HG03558 (cell line): ENCODE results near the gene KRTAP3-2.

Experiments
- ATAC-seq: cut with Tn5 transposase; IDR thresholded peaks from one replicate; pipeline ENCODE4 v1.9.1; 2021; ENCODE audit warnings: moderate number of reproducible peaks; ENCODE audit not compliant: unreplicated experiment; ENCODE audit errors: extremely low read depth

Gene KRTAP3-2

GRCh38 chr17:40975516-40975915, 24.2 kb downstream of the KRTAP3-2 start:
- ATAC-seq: no peak

- ATAC-seq: no peak
Observed at GRCh38 chr17:40974366-40974765, 25.3 kb downstream of the KRTAP3-2 start.

- no peak for ATAC-seq
Observed at GRCh38 chr17:40967582-40967981, 32.1 kb downstream of the KRTAP3-2 start.

GRCh38 chr17:40966848-40967247, 32.9 kb downstream of the KRTAP3-2 start, which contains the start of gene KRT39:
TSS of gene KRT39 (minus strand) at chr17:40966948. CDS start at chr17:40966856, 92 bp downstream.
- no peak for ATAC-seq

DNA sequence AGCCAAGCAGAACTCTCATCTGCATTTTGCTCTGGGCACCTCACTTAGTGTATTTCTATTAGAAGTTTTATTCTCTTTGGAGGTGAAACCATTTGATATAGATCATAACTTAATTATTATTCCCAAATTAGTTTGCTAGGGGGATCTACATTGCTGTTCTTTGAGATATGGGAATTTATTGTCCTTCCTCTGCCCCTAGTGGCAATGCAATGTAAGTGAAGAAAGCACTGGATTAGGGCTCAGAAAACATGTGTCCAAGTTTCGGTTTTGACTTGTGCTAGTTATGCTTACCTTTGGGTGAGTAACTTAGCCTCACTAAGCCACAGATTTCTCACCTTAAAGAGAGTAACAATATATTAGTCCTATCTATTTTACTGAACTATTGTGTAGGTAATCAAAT, 35.9 kb downstream of the KRTAP3-2 start:
- ATAC-seq: no peak

DNA sequence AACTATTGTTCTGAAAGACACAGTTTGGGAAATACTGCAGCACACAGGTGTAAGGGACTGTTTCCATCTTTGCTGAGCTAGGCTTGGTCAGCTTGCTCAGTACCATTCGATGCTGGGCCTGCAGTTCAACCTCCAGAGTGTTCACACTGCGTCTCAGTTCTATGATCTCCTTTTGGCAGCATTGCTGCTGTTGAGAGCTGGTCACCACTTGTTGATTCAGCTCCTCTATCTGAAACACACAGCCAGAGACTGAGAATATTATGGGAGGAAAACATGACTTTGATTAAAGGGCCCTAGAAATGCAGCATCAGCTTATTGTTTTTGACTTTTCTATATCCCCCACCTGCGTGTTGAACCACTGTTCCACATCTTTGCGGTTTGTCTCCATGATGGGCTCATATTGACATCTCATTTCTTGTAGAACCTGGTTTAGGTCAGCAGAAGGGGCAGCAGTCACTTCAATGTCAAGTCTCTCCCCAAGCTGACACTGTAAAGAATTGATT, 37.6 kb downstream of the KRTAP3-2 start:
- no peak for ATAC-seq

- ATAC-seq: no peak
Observed at GRCh38 chr17:40961591-40961990, 38.1 kb downstream of the KRTAP3-2 start.

- ATAC-seq: no peak
Observed at GRCh38 chr17:40960144-40960543, 39.6 kb downstream of the KRTAP3-2 start.

- no peak for ATAC-seq
Observed at GRCh38 chr17:40958086-40958953, 41.4 kb downstream of the KRTAP3-2 start.

GRCh38 chr17:40956401-40957254, 43.1 kb downstream of the KRTAP3-2 start:
- no peak for ATAC-seq

- ATAC-seq: no peak
Observed at GRCh38 chr17:40953881-40954280, 45.8 kb downstream of the KRTAP3-2 start.

DNA sequence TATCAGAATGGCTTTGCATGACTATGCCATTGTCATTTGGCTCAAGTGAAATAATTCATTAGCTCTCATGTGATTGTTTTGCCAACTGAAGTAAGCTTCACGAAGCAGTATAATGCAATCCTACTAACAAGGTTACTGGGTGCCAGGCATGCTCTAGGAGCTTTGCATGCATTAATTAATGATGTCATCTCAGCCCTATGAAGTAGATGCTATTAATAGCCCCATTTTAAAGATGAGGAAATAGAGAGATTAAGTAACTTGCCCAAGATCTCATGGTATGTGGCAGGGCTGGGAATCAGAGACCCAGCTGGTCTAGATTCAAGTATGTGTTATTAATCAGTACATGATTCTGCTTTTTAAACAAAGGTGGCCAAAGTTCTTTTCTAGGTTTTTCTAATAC, 47.0 kb downstream of the KRTAP3-2 start:
- ATAC-seq: no peak

DNA sequence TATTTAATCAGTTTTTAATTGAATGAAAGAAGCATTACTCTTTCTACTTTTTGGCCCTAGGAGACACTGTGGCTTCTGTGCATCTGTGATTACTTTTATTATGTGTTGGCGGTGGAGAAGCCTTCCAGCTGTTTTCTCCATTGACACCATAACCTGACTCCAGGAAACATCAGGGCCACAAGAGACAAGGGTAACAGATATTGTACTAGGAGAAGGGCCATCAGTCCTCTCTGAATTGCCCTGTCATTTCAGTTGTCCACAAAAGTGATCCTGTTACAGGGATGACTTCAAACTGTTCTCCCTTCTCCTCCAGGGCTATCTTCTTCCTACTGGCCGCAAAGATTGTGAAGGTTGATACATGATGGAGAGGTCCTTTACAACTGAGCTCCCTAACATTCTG, 47.6 kb downstream of the KRTAP3-2 start:
- no peak for ATAC-seq

- no peak for ATAC-seq
Observed at GRCh38 chr17:40951011-40951622, 48.6 kb downstream of the KRTAP3-2 start.

DNA sequence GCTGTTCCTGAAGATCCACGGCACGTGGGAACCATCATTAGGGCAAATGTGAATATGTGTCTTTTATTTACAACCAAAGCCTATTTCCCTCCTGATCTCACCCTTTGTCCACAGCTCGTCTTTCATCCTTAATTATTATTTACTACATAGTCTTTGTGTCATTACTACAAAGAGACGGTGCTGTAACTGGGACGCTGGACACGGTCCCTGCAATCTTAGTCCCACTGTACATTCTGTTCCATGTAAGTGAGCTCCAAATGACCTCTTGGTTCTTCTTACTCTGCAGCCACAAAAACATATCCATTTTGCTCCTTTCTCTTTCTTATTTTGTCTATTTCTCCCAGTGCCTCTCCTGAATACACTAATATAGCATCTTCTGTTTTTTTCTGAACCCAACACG, 49.5 kb downstream of the KRTAP3-2 start:
- no peak for ATAC-seq

GRCh38 chr17:40949418-40949817, 50.3 kb downstream of the KRTAP3-2 start:
- ATAC-seq: no peak
